IPS-18a (cell line): ENCODE results near the gene NLRC3.

Experiments
- H3K27ac ChIP-seq: one replicate; pipeline ENCODE4 v1.5.1; 2013; ENCODE audit warnings: low read length
- H3K27me3 ChIP-seq: one replicate; pipeline ENCODE4 v1.6.1; 2013; ENCODE audit warnings: mild to moderate bottlenecking, low read length; ENCODE audit not compliant: control insufficient read depth, insufficient read depth
- H3K36me3 ChIP-seq: one replicate; pipeline ENCODE4 v1.6.1; 2013; ENCODE audit warnings: low read depth, low read length; ENCODE audit not compliant: control insufficient read depth
- H3K4me1 ChIP-seq: one replicate; pipeline ENCODE4 v1.6.1; 2013; ENCODE audit warnings: low read depth, low read length; ENCODE audit not compliant: control insufficient read depth
- H3K4me3 ChIP-seq: one replicate; pipeline ENCODE4 v1.5.1; 2013; ENCODE audit warnings: low read length
- H3K9ac ChIP-seq: one replicate; pipeline ENCODE4 v1.6.1; 2013; ENCODE audit warnings: mild to moderate bottlenecking, low read length, moderate library complexity
- H3K9me3 ChIP-seq: one replicate; pipeline ENCODE4 v1.6.1; 2013; ENCODE audit warnings: low read depth, low read length; ENCODE audit not compliant: control insufficient read depth

NLRC3 gene

DNA sequence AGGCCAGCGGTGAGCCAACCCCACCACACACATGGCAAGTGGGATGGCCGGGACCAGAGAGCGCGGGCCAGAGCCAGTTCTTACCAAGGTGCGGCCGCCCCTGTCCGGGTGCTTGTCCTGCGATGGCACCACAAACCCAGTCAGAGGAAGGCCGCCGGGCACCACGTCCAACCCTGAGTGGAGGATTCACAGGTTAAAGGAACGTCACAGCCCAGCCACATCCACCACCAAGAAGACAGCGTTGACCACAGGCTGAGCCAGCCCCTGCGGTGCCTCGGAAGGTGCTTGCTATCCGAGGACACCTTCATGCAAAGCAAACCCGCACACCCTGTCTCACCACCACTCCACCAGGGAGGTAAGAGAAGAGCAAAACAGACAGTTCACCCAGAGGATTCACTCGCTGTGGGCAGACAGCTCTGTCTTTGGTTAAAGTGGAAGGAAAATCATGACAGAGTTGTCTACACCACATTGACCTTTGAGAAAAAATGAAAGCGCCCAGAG, 18.4 kb upstream of the NLRC3 start:
- Histone ChIP-seq H3K36me3 (peaks cover 19% of the 10 kb centered on the region), H3K9ac (no peak overlapping the region)

DNA sequence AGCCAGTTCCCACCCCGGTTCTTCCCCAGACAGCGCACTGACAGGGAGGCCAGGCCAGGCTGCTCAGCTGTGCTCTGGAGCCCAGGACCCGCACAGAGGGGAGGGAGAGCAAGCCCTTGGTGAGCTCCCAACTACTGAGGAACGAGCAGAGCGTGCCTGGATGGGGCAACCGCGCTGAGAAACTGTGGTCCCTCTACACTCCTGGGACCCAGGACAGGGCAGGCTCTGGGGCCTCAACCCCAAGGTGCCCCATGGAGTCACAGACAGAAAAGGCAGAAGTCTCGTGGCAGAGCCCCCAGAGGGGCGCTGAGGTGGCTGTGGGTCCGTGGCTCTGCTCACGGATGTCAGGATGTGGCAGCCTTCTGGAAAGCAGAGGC, 17.9 kb upstream of the NLRC3 start:
- peaks cover 17% of the 10 kb centered on the region for H3K36me3 ChIP-seq
- H3K27me3 ChIP-seq = no peaks in the 10 kb centered on the region
- H3K9ac ChIP-seq = no peak overlapping the region
- H3K4me1 ChIP-seq = no peaks in the 10 kb centered on the region
- H3K4me3 ChIP-seq = no peak overlapping the region
- no peak overlapping the region for H3K27ac ChIP-seq
- peaks cover 5% of the 10 kb centered on the region for H3K9me3 ChIP-seq

More for the DNA sequence above, 18.4 kb upstream of the NLRC3 start:
- H3K4me1 ChIP-seq = no peaks in the 10 kb centered on the region
- no peaks in the 10 kb centered on the region for H3K27me3 ChIP-seq
- no peak overlapping the region for H3K27ac ChIP-seq
- H3K9me3 ChIP-seq = peaks cover 8% of the 10 kb centered on the region
- H3K4me3 ChIP-seq = no peak overlapping the region

DNA sequence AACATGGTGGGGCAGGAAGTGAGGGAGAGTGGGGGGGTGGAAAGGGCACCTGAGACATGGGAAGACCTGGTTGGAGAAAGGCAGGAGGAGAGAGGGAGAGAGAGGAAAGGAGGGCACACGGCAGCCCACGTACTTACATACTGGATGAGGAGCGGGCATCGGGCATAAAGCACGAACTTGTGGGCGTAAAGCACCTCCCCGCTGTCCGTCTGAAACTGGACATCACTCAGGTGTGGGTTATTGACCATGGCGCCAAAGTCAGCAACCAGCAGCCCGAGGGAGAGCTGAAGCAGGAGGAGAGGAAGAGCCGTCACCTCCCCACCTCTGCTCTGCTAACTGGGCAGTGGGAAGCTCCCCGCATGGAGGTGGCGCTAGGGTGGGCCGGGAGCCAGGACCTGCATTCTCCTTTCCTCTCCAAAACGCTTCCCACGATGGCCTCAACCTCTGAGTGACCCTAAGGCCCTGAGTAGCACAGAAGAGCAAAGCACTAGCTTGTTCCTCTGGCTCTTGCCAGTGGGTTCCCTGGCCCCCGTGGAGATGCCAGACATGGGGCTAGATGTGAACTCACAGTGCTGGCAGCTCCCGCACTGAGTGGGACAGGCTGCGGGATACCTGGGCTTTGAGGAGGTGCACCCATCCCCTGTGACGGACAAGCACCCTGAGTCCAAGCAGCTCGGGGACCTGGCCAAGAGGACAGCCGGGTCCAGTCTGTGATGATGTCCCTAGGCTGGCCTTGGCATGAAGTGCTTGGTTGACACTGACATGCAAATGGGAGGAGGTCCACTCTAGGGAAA, 17.3 kb upstream of the NLRC3 start:
- H3K9me3 ChIP-seq = no peaks in the 10 kb centered on the region
- H3K27me3 ChIP-seq = no peaks in the 10 kb centered on the region
- no peak overlapping the region for H3K4me3 ChIP-seq
- H3K36me3 ChIP-seq = peaks cover 12% of the 10 kb centered on the region
- no peak overlapping the region for H3K27ac ChIP-seq
- H3K4me1 ChIP-seq = no peaks in the 10 kb centered on the region
- H3K9ac ChIP-seq = no peak overlapping the region

DNA sequence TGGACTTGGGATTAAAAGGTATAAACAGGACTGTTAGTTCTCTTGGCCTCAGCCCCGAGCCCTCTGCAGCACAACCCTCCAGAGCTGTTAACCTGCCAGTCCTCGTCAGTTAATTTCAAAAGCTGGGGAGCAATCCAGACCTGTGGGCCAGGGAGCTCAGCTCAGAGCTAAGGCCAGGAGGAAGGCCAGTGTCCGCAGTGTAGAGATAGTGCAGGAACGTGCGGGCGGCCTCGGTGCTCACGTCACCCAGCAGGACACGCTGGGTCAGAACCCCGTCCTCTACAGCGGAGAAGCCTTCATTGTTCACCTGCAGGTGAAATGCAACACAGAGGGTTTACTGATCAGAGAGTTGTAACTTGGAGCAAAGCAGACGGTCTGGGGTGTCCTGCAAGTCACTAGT, 15.4 kb upstream of the NLRC3 start:
- Histone ChIP-seq H3K27ac (no peak overlapping the region), H3K27me3 (no peaks in the 10 kb centered on the region), H3K9me3 (no peaks in the 10 kb centered on the region), H3K4me1 (no peaks in the 10 kb centered on the region), H3K4me3 (no peak overlapping the region), H3K36me3 (peaks cover 13% of the 10 kb centered on the region), H3K9ac (no peak overlapping the region)

DNA sequence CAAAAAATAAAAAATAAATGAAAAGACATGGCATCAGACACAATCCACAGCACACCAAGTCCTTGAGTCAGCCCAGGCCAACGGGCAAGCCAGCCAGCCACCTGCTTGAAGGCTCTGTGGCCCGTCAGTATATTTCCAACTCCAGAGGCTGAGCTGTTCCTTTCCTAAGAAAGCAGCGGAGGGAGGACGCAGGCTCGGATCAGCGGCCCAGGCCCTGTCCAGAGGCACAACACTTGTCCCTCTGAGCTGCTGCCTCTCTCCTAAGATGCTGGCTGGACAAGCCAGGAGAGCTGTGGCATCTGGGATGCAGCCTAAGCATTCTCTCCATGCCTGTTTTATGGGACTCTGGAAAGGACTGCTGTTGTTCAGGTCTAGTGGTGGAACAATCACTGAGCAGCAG, 14.8 kb upstream of the NLRC3 start:
- H3K4me3 ChIP-seq = no peak overlapping the region
- H3K36me3 ChIP-seq = peaks cover 13% of the 10 kb centered on the region
- no peaks in the 10 kb centered on the region for H3K4me1 ChIP-seq
- no peaks in the 10 kb centered on the region for H3K27me3 ChIP-seq
- H3K9me3 ChIP-seq = no peaks in the 10 kb centered on the region
- H3K27ac ChIP-seq = no peak overlapping the region
- H3K9ac ChIP-seq = no peak overlapping the region

DNA sequence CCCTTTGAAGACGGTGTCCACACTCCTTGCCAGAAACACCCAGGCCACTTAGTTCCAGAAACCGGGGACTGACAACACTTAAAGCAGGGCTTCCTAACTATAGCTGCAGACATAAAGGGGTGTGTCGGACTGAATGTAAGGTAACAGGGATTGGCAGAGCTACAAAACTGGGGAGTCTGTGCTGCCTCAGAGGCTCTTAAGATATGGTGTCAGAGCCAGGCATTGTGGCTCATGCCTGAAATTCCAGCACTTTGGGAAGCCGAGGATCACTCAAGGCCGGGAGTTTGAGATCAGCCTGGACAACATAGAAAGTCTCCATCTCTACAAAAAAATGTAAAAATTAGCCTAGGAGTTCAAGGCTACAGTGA, 14.2 kb upstream of the NLRC3 start:
- Histone ChIP-seq H3K27me3 (no peaks in the 10 kb centered on the region), H3K4me3 (no peak overlapping the region), H3K27ac (no peak overlapping the region), H3K36me3 (peaks cover 13% of the 10 kb centered on the region), H3K9me3 (no peaks in the 10 kb centered on the region), H3K9ac (no peak overlapping the region), H3K4me1 (no peaks in the 10 kb centered on the region)

DNA sequence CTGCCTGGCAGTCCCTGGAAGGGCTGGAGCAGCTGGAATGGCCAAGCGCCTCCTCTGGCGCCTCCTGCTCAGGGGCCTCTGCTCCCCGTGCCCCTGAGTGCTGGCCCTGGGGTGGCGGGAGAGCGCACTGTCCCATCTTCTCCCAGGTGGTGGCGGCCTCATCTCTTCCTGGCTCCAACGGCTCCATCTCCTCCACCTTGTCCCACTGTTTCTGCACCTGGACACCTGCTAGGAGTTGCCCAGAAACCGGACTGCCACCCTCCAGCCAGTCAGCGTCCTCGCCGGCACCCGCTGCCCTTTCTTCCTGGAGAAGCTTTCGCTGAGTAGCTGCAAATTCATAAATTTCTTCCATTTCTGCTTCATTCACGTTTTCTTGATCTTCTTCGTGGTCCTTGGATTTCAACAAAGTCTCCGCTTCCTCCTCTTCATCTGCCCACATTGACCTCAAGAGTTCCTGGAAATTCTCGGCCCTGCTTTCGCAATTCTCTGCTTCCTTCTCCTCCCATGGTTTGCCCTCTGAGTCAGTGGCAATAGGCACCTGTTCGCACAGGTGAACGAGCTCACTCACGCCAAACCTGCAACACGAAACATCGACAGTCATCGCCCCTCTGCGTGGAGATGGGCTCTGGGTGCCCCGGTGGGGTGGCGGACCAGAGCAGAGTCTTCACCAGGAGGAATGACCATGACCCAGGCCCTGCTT, 13.7 kb upstream of the NLRC3 start:
- H3K9ac ChIP-seq = no peak overlapping the region
- H3K27me3 ChIP-seq = no peaks in the 10 kb centered on the region
- H3K36me3 ChIP-seq = peaks cover 13% of the 10 kb centered on the region
- no peak overlapping the region for H3K27ac ChIP-seq
- H3K9me3 ChIP-seq = no peaks in the 10 kb centered on the region
- no peak overlapping the region for H3K4me3 ChIP-seq
- no peaks in the 10 kb centered on the region for H3K4me1 ChIP-seq

DNA sequence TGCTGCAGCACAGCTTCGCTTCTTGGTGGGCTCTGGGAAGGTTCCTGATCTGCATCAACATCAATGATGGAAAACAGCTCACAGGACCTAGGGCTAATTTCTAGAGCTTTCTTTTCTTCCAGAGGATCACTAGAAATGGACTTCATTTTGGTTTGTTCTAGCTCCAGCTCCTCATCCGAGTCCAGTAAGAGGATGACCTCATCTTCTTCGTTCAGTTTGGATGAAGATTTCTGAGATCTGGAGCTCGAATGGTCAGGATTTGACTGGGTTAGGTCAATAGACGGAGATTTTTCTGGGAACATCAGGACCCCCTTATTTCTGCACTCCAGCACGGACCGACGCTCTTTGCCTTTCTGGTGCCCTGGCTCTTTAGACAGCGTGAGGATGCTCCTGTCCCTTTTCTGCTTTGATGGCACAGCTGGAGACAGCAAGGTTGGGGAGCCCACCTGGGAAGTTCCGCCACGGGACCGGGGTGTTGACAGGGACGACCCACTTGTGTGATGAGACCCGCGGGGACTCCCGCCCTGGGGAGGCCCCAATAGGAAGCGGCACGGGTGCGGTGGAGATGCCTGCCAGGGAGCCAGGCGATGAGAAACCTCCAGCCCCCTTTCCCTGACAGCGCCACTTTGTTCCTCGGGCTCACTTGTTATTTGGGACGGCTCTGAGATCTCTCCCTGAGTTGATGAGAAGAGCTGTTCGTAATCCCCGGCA, 12.9 kb upstream of the NLRC3 start:
- Histone ChIP-seq H3K9ac (no peak overlapping the region), H3K4me3 (no peak overlapping the region), H3K9me3 (no peaks in the 10 kb centered on the region), H3K36me3 (peaks cover 13% of the 10 kb centered on the region), H3K27me3 (no peaks in the 10 kb centered on the region), H3K4me1 (no peaks in the 10 kb centered on the region), H3K27ac (no peak overlapping the region)

DNA sequence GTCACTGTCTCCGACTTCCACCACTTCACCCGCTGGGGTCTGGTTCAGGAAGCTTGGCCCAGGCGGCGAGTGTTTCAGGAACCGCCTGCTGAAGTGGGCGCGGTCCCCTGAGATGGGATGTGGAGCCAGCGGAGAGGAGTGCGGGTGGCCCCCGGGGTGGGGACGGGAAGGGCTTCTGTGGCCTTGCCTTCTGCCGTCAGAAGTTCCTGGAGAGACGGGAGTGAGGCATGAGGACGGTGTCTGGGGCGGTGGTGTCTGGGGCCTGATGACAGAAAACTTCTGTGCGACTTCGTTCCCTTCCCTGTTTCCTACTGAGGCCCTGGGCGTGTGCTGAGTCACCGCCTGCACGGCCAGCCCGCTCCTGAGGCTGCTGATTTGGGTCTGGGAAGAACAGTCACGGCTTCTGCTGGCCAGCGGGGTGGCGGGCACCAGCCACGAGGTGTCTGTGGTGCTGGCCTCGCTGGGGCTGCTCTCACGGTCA, 12.3 kb upstream of the NLRC3 start:
- Histone ChIP-seq H3K9ac (no peak overlapping the region), H3K36me3 (peaks cover 13% of the 10 kb centered on the region), H3K27me3 (no peaks in the 10 kb centered on the region), H3K27ac (no peak overlapping the region), H3K4me1 (no peaks in the 10 kb centered on the region), H3K9me3 (no peaks in the 10 kb centered on the region), H3K4me3 (no peak overlapping the region)

DNA sequence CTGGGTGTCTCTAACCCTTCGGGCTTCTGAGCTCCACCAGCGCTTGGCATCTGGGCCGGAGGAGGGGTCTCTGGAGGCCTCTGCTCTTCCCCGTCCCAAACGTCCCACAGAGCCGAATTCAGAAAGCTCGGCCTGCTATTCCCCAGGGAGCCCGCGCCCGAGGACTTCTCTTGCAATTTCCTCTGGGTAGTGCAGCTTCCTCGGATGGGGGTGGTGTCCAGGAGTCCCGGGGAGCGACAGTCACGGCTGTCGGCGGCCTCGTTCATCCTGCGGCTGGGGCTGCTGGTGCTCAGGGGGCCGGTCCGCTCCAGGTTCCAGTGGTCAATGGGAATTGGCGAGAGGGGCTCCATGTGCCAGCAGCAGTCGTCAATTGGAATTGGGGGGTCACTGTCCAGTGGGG, 11.8 kb upstream of the NLRC3 start:
- Histone ChIP-seq H3K27me3 (no peaks in the 10 kb centered on the region), H3K4me3 (no peak overlapping the region), H3K36me3 (peaks cover 13% of the 10 kb centered on the region), H3K4me1 (no peaks in the 10 kb centered on the region), H3K27ac (no peak overlapping the region), H3K9me3 (no peaks in the 10 kb centered on the region), H3K9ac (no peak overlapping the region)

DNA sequence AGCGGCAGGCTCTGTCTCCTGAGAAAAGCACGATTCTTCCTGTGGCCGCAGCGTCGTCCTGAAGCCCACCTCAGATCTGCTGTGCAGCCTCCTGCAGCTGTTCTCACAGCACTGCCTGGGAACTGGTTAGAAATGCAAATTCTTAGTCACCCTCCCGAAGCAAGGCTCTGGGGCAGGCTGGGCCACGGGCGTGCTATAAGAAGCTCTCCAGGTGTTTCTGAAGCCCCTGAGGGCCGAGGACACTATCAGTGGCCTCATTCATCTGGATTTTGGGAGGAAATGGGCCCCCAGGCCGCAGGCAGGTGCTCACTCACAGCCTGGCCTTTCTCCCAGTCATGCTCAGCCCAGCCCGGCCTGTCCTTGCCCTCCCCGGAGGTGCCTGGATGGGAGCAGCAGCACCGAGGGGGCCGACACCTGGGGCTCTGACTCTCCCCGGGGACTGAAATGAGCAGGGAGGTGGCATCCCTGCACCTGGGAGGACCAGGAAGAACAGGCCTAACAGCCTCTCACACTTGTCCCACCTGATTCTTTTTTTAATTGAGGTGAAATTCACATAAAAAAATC, 10.4 kb upstream of the NLRC3 start:
- Histone ChIP-seq H3K27ac (no peak overlapping the region), H3K4me3 (no peak overlapping the region), H3K27me3 (no peaks in the 10 kb centered on the region), H3K4me1 (no peaks in the 10 kb centered on the region), H3K9me3 (no peaks in the 10 kb centered on the region), H3K9ac (no peak overlapping the region), H3K36me3 (peaks cover 25% of the 10 kb centered on the region)
